K562 (cell line): ENCODE data around the gene UBE2I. TPM values are rescaled to one million over a fixed set of nuclear protein-coding genes. Genes with fewer than 3 reads are reported as not detected.

ENCODE experiments used
- ATAC-seq: fragments of 200-7000 bp; cut with Tn5 transposase; 3 replicates; pipeline ENCODE4 v1.9.1; 2020; ENCODE audit warnings: moderate library complexity
- BruUV-seq: library from RNA; stranded (reverse); fragments of 400-500 nt; replicated peaks from 2 replicates; lab custom pipeline; 2021; lab: Mats Ljungman, UMichigan
- CTCF ChIA-PET: fragments of 300-600 bp; formaldehyde crosslinking; extraction: SDS; loops from one replicate; lab custom pipeline; 2021; ENCODE audit warnings: low intra/inter-chr PET ratio; lab: Yijun Ruan, JAX
- POLR2A ChIA-PET: fragments of 300-600, 350-650 bp; sonication (Branson Sonifier 250); formaldehyde crosslinking; extraction: SDS; loops from one replicate; lab custom pipeline; 2021; ENCODE audit warnings: antibody characterized with exemption, inconsistent platforms; lab: Yijun Ruan, JAX
- DNase-seq, 4 experiments: peaks; one replicate each; pipeline versions ENCODE4 v3.0.0 to v3.0.0-alpha.2; 2011 to 2018; ENCODE audit warnings: low spot score in 3 of 4, mixed read lengths in 3 of 4; ENCODE audit errors: extremely low read depth in 1 of 4
- FAIRE-seq: peaks from 2 replicates; lab custom pipeline; 2011; peaks lifted over from hg19 to GRCh38; lab: Jason Lieb, UNC
- H2AFZ ChIP-seq: 2 replicates; pipeline ENCODE4 v1.6.0; 2011; ENCODE audit warnings: low read depth, low read length, control low read depth, inconsistent platforms
- H3K27ac ChIP-seq: fragments of 200-600 bp; 3 replicates; pipeline ENCODE4 v1.8.0; 2011; ENCODE audit warnings: low read depth, mild to moderate bottlenecking, control low read depth, inconsistent platforms, low read length, moderate library complexity, mixed read lengths; ENCODE audit errors: extremely low read depth
- H3K27me3 ChIP-seq, 2 experiments: fragments of 300-600 bp in 1 of 2; 2 replicates in 1 of 2; 3 replicates in 1 of 2; pipeline versions ENCODE4 v1.6.0 to v1.8.0; 2011; ENCODE audit warnings: inconsistent platforms in 2 of 2, low read length in 2 of 2, mild to moderate bottlenecking in 1 of 2, mixed read lengths in 1 of 2, moderate library complexity in 1 of 2; ENCODE audit not compliant: control insufficient read depth in 2 of 2, insufficient read depth in 2 of 2
- H3K36me3 ChIP-seq: fragments of 300-600 bp; 3 replicates; pipeline ENCODE4 v1.8.0; 2011; ENCODE audit warnings: mild to moderate bottlenecking, low read length, inconsistent platforms; ENCODE audit not compliant: control insufficient read depth, insufficient read depth
- H3K4me1 ChIP-seq, 2 experiments: fragments of 200-600 bp in 1 of 2; replicated peaks in 1 of 2; 2 replicates in 1 of 2; 3 replicates in 1 of 2; pipeline versions ENCODE4 v1.5.1 to v1.8.0; 2011; ENCODE audit warnings: inconsistent platforms in 2 of 2, low read length in 2 of 2, mild to moderate bottlenecking in 1 of 2, mixed read lengths in 1 of 2, moderate library complexity in 1 of 2; ENCODE audit not compliant: control insufficient read depth in 2 of 2, insufficient read depth in 2 of 2
- H3K4me2 ChIP-seq: 2 replicates; pipeline ENCODE4 v1.6.1; 2011; ENCODE audit warnings: low read length, control low read depth, inconsistent platforms, mixed read lengths; ENCODE audit not compliant: insufficient read depth
- H3K4me3 ChIP-seq: fragments of 200-600 bp; sonication (generic), shearing (Covaris generic); 2 replicates; pipeline ENCODE4 v1.5.1; 2016; ENCODE audit warnings: control low read depth, inconsistent platforms
- H3K79me2 ChIP-seq: fragments of 200-600 bp; 3 replicates; pipeline ENCODE4 v1.8.0; 2011; ENCODE audit warnings: low read length, inconsistent platforms; ENCODE audit not compliant: control insufficient read depth, insufficient read depth
- H3K9ac ChIP-seq, 2 experiments: 2 replicates each; pipeline versions ENCODE4 v1.6.0 to v1.6.1; 2011; ENCODE audit warnings: low read depth in 2 of 2, low read length in 2 of 2, control low read depth in 1 of 2, inconsistent platforms in 1 of 2, mild to moderate bottlenecking in 1 of 2, mixed read lengths in 1 of 2; ENCODE audit not compliant: insufficient read depth in 1 of 2
- H3K9me1 ChIP-seq: one replicate; pipeline ENCODE4 v1.6.0; 2011; ENCODE audit warnings: inconsistent platforms, mild to moderate bottlenecking, low read length, moderate library complexity; ENCODE audit not compliant: control insufficient read depth, insufficient read depth
- H3K9me3 ChIP-seq: replicated peaks from 2 replicates; pipeline ENCODE4 v1.5.1; 2011; ENCODE audit warnings: low read depth, low read length, inconsistent platforms; ENCODE audit not compliant: control insufficient read depth, insufficient read depth
- H4K20me1 ChIP-seq: replicated peaks from 2 replicates; pipeline ENCODE4 v1.6.1; 2011; ENCODE audit warnings: low read length, inconsistent platforms, mixed read lengths; ENCODE audit not compliant: control insufficient read depth, insufficient read depth
- BRD9 ChIP-seq: fragments of 450-650 bp; IDR thresholded peaks from 2 replicates; pipeline ENCODE4 v1.6.1; 2018; ENCODE audit warnings: low read depth; ENCODE audit not compliant: partially characterized antibody
- CBFA2T2 ChIP-seq: fragments of 450-650 bp; conservative IDR thresholded peaks from 2 replicates; pipeline ENCODE4 v1.6.1; 2017; ENCODE audit warnings: mild to moderate bottlenecking
- CBX8 ChIP-seq: fragments of 200-600 bp; sonication (generic); IDR thresholded peaks from 2 replicates; pipeline ENCODE4 v1.6.1; 2012; ENCODE audit warnings: borderline replicate concordance, mixed run types, low read depth, mild to moderate bottlenecking, moderate library complexity, mixed read lengths, low read length, control low read depth, inconsistent platforms; ENCODE audit not compliant: poor library complexity, severe bottlenecking; ENCODE audit errors: extremely low read depth
- CUX1 ChIP-seq: fragments of 200-800 bp; sonication (Bioruptor generic); IDR thresholded peaks from 2 replicates; pipeline ENCODE4 v1.6.1; 2016; ENCODE audit warnings: missing genetic modification characterization, missing compliant biosample characterization
- ESRRA ChIP-seq: fragments of 450-650 bp; IDR thresholded peaks from 2 replicates; pipeline ENCODE4 v1.6.1; 2014; ENCODE audit warnings: low read depth, mild to moderate bottlenecking, moderate library complexity, borderline replicate concordance
- GATAD2A ChIP-seq: fragments of 450-650 bp; IDR thresholded peaks from 2 replicates; pipeline ENCODE4 v1.6.1; 2017
- HNRNPL ChIP-seq: fragments of 200-400 bp; formaldehyde crosslinking; IDR thresholded peaks from 2 replicates; pipeline ENCODE4 v1.6.1; 2017; ENCODE audit warnings: low read depth, mild to moderate bottlenecking, low read length
- NR0B1 ChIP-seq: fragments of 450-650 bp; IDR thresholded peaks from one replicate; pipeline ENCODE4 v1.6.1; 2018; ENCODE audit warnings: mild to moderate bottlenecking, moderate library complexity; ENCODE audit not compliant: partially characterized antibody
- RBM25 ChIP-seq: fragments of 200-400 bp; formaldehyde crosslinking; IDR thresholded peaks from 2 replicates; pipeline ENCODE4 v1.6.1; 2018; ENCODE audit warnings: low read length, low read depth, moderate library complexity; ENCODE audit not compliant: severe bottlenecking
- ZNF165 ChIP-seq: fragments of 250-450 bp; sonication (Bioruptor Pico); IDR thresholded peaks from 2 replicates; pipeline ENCODE4 v1.4.0; 2020; ENCODE audit warnings: borderline replicate concordance
- WGBS: fragments of 100-300 bp; shearing (Covaris generic); methylation state at CpG from one replicate; pipeline ENCODE4 v1.1.6; 2016; ENCODE audit warnings: low coverage, mixed read lengths; ENCODE audit not compliant: insufficient coverage; ENCODE audit errors: missing lambda C conversion rate; 5-methylcytosine and 5-hydroxymethylcytosine counted together
- in situ Hi-C: fragments of 300-500 bp; cut with MboI; formaldehyde crosslinking; loops from 4 replicates; pipeline ENCODE4 v1.15.0; 2018; ENCODE audit warnings: inconsistent platforms, mixed read lengths
- intact Hi-C: fragments of 100-400 bp; cut with micrococcal nuclease; formaldehyde crosslinking; loops from 2 replicates; pipeline ENCODE4 v1.14.2; 2022
- polyA plus RNA-seq, 8 experiments: library from polyadenylated mRNA; depleted of rRNA in 4 of 8; stranded (reverse) in 5 of 8; unstranded in 3 of 8; fragments of >200 nt; fragmentation: Nextera tagmentation in 2 of 8; fragmentation: Illumina TruSeq in 1 of 8; extraction: Ambion mirVana in 2 of 8; extraction: Trizol in 1 of 8; gene quantifications; 2 replicates each; pipeline versions ENCODE4 v1.2.1 to v1.2.3, GENCODE V29; 2011 to 2014; ENCODE audit warnings: inconsistent platforms in 1 of 8, missing spikeins in 1 of 8
- total RNA-seq, 7 experiments: library from RNA; depleted of rRNA in 6 of 7; stranded (reverse); fragments of >200 nt in 6 of 7; fragmentation: Illumina TruSeq in 2 of 7; extraction: Trizol in 2 of 7; gene quantifications; 2 replicates each; pipeline versions ENCODE4 v1.2.1 to v1.2.3, GENCODE V29; 2011 to 2021; ENCODE audit warnings: low replicate concordance in 1 of 7
- TF ChIP-seq, protein P1 (sequence below): fragments of 250-450 bp; sonication (Bioruptor Pico); IDR thresholded peaks from 2 replicates; pipeline ENCODE4 v1.4.0; 2020; ENCODE audit warnings: mild to moderate bottlenecking, moderate library complexity, borderline replicate concordance

Gene UBE2I
- total and polyA plus RNA-seq, 9 of the 15 experiments (the other 6 are each of a cell fraction or from before 2014, with no cell fraction given), result 36.6 to 254 (median 104) TPM

- H3K79me2 ChIP-seq, result peaks cover 11% of the 10 kb centered on the region
- H2AFZ ChIP-seq, result no peak overlapping the region
- in situ Hi-C loops, result no loop called here
- no TSS peak for BruUV-seq
- no peak overlapping the region for H3K4me3 ChIP-seq
- peaks cover 0 to 12% of the 10 kb centered on the region in 2 experiments; a peak in 1 of 5 replicates for H3K4me1 ChIP-seq
- H3K4me2 ChIP-seq, result no peak overlapping the region
- intact Hi-C loops, result no loop called here
- H3K27ac ChIP-seq, result no peak overlapping the region
- FAIRE-seq, result no peak
- ChIA-PET POLR2A (interaction anchor here (0.6 kb wide), 1 partner anchor 88 kb away, joined by 3 read pairs; no protein-coding TSS in a partner anchor), CTCF (no interaction called here)
- no peak overlapping the region for H3K9ac ChIP-seq
- no peaks in the 10 kb centered on the region for H4K20me1 ChIP-seq
- WGBS, result 89% methylated on average over 11 of the region's 12 CpGs
- no peak for DNase-seq
- H3K9me3 ChIP-seq, result no peaks in the 10 kb centered on the region
- H3K36me3 ChIP-seq, result peaks cover 92% of the 10 kb centered on the region
- no peaks in the 10 kb centered on the region for H3K27me3 ChIP-seq
- no peak for ATAC-seq
- peaks cover 3% of the 10 kb centered on the region for H3K9me1 ChIP-seq
- TF ChIP-seq ZNF165 (CRISPR knock-in tag) (no peak), GATAD2A (no peak), CBX8 (no peak), ESRRA (no peak), HNRNPL (no peak), CBFA2T2 (no peak), BRD9 (no peak), RBM25 (no peak), NR0B1 (no peak), CUX1 (no peak)
- TF ChIP-seq, protein P1, sequence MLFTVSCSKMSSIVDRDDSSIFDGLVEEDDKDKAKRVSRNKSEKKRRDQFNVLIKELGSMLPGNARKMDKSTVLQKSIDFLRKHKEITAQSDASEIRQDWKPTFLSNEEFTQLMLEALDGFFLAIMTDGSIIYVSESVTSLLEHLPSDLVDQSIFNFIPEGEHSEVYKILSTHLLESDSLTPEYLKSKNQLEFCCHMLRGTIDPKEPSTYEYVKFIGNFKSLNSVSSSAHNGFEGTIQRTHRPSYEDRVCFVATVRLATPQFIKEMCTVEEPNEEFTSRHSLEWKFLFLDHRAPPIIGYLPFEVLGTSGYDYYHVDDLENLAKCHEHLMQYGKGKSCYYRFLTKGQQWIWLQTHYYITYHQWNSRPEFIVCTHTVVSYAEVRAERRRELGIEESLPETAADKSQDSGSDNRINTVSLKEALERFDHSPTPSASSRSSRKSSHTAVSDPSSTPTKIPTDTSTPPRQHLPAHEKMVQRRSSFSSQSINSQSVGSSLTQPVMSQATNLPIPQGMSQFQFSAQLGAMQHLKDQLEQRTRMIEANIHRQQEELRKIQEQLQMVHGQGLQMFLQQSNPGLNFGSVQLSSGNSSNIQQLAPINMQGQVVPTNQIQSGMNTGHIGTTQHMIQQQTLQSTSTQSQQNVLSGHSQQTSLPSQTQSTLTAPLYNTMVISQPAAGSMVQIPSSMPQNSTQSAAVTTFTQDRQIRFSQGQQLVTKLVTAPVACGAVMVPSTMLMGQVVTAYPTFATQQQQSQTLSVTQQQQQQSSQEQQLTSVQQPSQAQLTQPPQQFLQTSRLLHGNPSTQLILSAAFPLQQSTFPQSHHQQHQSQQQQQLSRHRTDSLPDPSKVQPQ (CRISPR knock-in tag), result no peak
Measured at GRCh38 chr16:1320097-1320496, 10.7 kb downstream of the UBE2I start.
